ENCODE data around the gene FSCN2.

The FSCN2 gene

GRCh38 chr17:81527591-81528383 is at the start of gene FSCN2:
Gene FSCN2 (plus strand): TSS chr17:81528377. CDS start chr17:81528532, 155 bp downstream.
- no peak for DNase-seq (ENCODE audit: low read depth in 2 of 2)

- DNase-seq (ENCODE audit: low read depth in 2 of 2), result no peak
Measured at GRCh38 chr17:81479175-81480071, 48.8 kb upstream of the FSCN2 start.

- DNase-seq (ENCODE audit: low read depth in 2 of 2), result no peak
Measured at GRCh38 chr17:81480140-81481072, 47.8 kb upstream of the FSCN2 start.

- DNase-seq (ENCODE audit: low read depth in 2 of 2), result peak in 1 of 2 experiments; percentile 38
Measured at GRCh38 chr17:81481073-81481799, 46.9 kb upstream of the FSCN2 start.

GRCh38 chr17:81481815-81482505 is 46.2 kb upstream of the FSCN2 start:
- DNase-seq (ENCODE audit: low read depth in 2 of 2), result no peak

GRCh38 chr17:81482673-81483072 is 45.5 kb upstream of the FSCN2 start:
- DNase-seq (ENCODE audit: low read depth in 2 of 2), result no peak

GRCh38 chr17:81483085-81483861 is 44.9 kb upstream of the FSCN2 start:
- DNase-seq (ENCODE audit: low read depth in 2 of 2), result no peak

- DNase-seq (ENCODE audit: low read depth in 2 of 2), result no peak
Measured at GRCh38 chr17:81483862-81484194, 44.3 kb upstream of the FSCN2 start.

GRCh38 chr17:81484195-81484979 is 43.8 kb upstream of the FSCN2 start:
- peak; percentile 81 to 83 for DNase-seq (ENCODE audit: low read depth in 2 of 2)

GRCh38 chr17:81486199-81486810 is 41.9 kb upstream of the FSCN2 start:
- DNase-seq (ENCODE audit: low read depth in 2 of 2), result no peak

- DNase-seq (ENCODE audit: low read depth in 2 of 2), result no peak
Measured at GRCh38 chr17:81487089-81487486, 41.1 kb upstream of the FSCN2 start.

GRCh38 chr17:81487487-81488275 is 40.5 kb upstream of the FSCN2 start:
- DNase-seq (ENCODE audit: low read depth in 2 of 2), result peak; percentile 57 to 74

GRCh38 chr17:81488276-81488860 is 39.8 kb upstream of the FSCN2 start:
- DNase-seq (ENCODE audit: low read depth in 2 of 2), result no peak

GRCh38 chr17:81489012-81489997 is 38.9 kb upstream of the FSCN2 start:
- no peak for DNase-seq (ENCODE audit: low read depth in 2 of 2)

GRCh38 chr17:81489998-81490992 is 37.9 kb upstream of the FSCN2 start:
- DNase-seq (ENCODE audit: low read depth in 2 of 2), result no peak
